NCI-H460 (cell line): ENCODE measurements around the gene WASL. TPM values are rescaled to one million over a fixed set of nuclear protein-coding genes. Genes with fewer than 3 reads are reported as not detected.
A peak's percentile ranks its signal among the peaks of the same experiment; 100 is the strongest.

Experiments
- DNase-seq: peaks from one replicate; pipeline ENCODE4 v3.0.0-alpha.2; 2016; ENCODE audit warnings: low read depth; ENCODE audit errors: extremely low read depth
- total RNA-seq: library from RNA; depleted of rRNA; stranded (reverse); fragments of >200 nt; shearing (Covaris generic); gene quantifications from 2 replicates; pipeline ENCODE4 v1.2.3, GENCODE V29; 2014

WASL gene
- total RNA-seq, 1 experiment from 2014 or later, result 32.4 TPM

DNA sequence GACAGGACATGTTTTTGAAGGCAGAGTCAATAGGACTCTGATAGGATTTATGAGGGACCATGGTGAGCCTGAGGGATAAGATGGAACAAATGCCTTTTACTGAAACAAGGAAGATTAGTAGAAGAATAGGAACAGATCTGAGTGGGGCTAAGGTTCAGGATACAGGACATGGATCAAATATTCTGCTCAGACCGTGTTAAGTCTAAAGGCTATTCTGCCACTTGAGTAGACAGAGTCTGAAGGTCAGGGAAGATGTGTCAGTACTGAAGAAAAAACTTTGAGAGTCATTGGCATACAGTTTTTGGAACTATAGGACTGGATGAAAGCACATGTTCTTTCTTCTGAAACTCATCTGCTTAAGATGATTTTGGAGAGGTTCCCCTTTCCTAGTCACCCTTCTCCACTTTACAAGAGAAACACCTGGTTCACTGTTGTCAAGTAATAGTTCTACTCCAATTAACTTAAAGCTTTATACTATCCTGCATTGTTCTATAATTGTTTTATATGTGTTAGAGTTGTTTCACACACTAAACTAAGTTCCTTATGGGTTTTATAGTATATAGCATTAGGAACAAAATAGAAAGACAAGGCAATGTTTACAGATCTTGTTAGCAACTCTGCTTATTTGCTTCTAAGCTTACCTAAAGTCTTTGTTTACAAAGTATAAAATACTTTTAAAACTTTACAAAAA is 43.4 kb downstream of the WASL start:
- DNase-seq, result no peak

DNA sequence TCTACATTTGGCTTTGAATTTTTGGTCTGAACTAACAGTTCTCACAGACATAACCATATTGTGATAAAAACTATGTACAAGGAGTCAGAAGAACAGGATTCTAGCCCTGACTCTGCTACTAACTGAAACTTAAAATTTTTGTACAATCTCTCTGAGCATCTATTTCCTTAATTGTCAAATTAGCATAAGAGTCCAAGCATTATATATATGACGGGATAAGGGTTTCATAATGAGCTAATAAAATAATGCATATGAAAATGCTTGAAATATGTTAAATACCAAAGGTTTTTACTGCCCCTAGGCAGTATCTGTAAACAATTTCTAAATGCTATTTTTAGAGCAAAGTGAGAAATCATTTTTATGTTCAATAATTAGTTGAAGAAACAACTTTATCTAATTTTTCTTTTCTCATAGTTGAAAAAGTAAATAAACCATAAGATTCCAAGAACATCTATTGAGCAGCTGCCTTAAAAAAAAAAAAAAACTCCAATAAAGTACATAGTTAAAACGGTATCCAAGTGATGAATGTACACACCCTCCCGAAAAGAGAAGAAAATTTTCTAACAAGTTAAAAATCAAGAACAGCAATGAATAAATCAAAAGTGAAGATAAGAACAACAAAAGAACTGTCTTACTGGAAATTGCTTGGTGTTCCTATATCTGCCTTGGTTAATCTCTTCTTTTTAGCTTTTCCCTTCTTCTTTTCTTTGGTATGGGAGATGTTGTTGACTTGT is 52.7 kb downstream of the WASL start:
- no peak for DNase-seq

DNA sequence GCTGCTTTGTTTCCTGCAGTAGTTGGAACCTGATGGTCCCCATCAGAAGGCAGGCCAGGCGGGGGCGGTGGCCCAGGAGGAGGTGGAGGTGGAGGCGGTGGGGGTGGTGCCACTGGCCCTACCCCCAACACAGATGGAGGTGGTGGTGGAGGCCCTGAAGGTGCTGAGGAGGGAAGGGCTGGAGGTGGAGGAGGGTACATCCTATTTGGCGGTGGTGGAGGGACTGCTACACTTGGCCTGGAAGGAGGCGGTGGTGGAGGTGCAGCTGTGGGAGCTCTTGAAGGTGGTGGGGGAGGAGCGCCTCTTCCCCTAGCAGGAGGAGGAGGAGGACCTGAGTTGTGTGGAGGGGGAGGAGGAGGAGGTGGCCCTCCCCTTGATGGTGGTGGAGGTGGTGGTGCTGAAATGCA is 56.3 kb downstream of the WASL start:
- no peak for DNase-seq

DNA sequence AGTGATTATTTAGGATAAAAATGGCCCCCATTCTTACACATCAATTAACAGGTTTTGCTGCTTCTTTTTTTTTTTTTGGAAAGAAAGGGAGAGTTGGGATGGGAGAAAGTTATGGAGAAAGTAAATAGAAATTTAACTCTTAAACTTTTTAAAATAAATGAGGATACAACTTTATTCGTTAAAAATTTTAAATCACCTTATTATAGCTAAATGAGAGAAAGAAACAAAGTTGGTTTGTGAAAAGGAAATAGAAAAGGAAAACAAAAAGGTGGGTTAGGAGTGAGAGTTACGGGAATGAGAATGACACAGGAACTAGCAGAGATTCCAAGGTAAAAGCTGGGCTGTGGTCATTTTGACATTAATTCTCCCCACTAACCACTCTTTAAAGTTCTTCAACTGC is 58.3 kb downstream of the WASL start:
- no peak for DNase-seq

DNA sequence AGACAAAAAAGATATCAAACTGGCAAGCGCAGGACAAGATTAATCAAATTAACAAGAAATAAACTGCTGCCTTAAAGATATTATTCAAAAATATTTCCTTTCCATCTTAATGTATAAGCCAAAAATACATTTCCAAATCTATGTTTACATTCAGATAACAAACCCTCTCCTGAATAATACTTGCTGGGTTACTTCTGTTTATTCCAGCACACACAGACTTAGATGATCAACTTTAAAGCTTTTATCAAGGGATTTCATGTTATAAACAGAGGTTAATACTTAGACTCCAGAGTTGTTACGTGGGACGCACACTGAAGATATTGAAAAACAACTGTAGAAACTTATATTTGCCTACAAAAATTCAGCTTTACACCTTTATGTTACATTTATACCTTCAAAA is 59.6 kb downstream of the WASL start:
- no peak for DNase-seq

DNA sequence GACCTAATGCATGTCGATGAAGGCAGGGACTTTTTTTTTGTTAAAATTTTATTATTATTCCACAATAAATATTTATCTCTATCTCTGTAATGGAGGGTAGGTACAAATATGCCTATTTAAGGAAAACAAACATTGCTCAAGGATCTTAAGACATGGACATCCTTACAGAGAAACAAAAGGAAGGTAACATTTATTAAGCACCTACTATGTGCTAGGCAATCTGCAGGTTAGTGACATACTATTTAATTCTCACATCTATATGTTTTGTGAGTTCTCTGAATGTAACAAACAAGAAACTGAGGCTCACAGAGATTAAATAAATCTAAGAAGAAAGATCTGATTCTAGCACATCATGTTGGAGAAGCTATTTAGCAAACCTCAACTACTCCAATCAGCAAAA is 61.1 kb downstream of the WASL start:
- no peak for DNase-seq

DNA sequence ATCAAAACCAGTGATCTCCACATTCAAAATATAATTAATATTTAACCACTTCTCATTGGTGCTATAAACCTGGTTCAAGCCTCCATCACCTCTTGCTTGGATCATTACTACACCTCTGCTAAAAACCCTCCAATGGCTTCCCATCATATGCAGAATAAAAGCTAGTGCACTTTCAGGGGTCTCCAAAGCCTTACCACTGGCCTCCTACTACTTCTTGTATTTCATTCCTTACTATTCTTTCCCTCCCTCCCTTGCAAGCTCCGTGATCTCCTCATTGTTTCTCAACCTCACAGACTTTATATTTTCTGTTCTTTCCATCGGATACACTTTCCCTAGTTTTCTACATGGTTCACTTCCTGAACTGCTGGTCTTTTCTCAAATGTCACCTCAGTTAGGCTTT is 61.6 kb downstream of the WASL start:
- DNase-seq, result no peak

DNA sequence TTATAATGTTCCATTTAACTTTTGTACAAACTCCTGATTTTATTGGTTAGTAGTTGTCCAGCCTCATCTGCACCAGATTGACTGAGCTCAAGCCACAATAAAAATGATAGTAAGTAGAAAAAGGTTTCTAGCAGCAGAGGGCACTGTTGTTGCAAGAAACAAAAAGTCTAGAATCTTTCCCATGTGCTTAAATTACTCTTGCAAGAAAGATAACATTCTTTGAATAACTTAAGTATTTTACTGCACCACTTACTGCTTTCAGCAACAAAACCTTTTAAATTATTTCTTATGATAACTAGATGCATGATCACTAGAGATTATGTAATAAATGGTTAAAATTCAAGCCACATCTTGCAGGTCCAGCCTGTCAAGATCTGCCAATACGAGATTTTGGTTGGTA is 66.1 kb downstream of the WASL start:
- DNase-seq, result peak; percentile 66

DNA sequence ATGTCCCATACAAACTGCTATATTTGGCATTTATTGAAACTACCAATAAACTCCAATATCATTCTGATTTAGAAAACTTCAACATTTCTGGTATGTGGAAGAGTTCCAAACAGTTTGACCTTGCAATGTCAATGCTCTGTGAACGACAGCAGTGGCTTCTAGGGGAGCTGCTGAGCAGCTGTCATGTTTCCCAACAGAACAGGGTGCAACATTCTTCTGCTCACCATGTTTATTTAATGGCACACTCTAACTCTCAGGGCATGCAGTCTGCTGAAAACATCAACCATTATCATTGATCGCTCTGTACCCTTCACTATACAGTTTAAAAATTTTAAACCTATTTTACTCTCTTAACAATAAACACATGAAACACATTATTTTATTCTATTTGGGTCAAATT is 67.2 kb downstream of the WASL start:
- DNase-seq, result no peak

DNA sequence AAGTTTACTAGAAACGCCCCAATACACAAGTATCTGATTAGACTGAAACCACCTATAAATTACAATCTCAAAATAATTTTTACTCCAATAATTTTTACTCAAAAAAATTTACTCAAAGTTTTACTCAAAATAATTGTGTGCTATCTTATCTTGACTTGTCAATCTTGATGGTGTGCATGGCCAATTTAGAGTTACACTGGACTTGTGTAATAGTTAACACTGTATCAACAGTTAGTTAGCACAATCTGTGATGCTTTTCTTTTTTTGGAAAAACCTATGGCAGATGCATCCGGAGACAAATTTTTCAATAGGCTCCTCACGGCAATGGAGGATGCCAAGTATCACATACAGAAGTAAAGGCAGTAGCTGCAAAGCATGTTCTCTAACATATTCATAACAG is 68.2 kb downstream of the WASL start:
- DNase-seq, result no peak

DNA sequence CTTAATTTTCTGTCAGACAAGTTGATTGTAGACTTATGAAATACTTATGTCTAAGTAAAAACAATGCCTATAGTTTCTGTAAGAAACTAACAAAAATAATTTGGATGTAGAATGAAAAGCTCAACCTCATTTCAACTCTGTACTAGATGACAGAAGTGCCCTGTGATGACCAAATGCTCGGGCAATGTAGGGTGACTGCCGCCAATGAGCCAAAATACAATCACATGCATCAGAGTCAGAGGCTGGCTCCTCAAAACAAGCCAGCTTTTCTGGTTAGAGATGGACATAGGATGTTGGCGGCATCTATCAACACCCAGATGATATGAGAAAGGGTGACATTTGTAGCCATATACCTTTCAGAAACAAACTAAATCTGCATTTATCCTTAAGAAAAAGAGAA is 69.2 kb downstream of the WASL start:
- DNase-seq, result no peak

DNA sequence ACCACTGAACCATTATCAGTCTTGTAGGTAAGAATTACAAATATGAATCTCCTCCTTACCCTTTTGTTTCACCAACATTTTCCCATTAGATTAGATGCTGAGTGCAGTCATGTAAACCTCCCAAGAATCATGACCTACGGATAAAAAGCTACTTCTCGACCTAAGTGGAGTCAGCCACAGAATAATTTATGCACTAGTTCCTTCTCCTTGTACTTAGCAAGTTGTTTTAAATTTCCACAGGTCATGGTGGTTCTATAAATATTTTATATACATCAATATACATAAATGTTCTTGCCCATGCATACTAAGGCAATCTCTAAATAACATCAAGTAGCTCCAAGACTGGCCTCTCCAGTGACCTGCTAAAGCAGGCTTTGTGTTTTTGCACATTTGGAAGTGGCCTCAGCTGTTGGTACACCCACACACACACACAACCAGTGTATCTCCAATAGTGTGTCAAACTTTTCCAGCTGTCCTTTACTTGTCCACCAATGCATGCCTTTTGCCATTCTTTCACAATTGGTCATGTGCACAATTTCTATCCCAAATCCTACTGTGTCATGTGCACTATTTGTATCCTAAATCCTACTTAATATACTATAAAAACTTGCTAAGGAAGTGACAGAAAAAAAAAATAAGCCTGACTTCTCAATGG is 71.6 kb downstream of the WASL start:
- DNase-seq, result no peak

DNA sequence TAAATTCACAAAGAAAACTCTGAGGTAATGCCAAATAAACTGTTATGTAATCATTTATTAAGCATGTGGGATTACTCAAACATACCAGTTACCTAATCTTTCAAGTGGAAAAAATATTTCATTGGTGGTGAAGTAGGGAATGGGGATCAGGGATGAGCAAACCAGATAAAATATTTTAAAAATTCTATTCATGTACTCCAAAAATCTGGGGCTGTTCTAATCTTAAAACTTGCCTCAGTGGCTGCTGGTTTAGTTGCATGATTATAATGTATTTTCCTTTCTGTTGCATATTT is 73.7 kb downstream of the WASL start:
- DNase-seq, result no peak

DNA sequence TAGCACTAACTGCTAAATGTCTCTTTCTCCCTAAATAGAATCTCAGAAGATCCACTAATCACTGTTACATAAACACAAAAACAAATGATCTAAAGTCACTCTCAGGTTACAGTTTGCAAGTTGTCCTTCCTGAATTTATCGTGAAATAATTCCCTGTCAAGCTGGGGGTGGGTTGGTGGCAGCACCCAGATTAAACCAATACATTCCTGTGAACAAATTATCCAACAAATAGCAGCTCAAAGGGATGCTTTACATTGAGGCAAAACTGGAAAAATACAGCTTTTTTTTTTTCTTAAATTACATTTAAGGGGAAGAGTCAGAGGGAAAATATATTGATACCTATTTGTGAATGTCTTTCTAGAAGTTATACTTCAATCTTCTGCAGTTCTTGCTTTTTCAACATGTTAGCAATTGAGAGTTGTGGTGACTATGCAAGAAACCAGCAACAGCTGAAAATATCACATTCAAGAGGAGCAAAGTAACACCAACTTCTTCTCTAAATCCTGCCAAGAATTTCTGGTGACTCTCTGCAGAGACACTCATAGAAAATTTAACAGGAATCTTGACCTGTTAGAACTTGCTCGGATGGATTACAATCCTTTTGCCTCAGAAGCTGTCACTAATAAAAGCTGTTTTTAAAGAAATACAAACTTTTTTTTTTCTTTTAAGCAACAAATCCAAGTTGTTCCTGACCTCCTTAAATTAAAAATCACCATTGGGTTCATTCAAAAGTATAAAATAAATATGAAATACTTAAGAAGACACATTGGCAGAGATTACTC is 74.2 kb downstream of the WASL start:
- DNase-seq, result no peak

DNA sequence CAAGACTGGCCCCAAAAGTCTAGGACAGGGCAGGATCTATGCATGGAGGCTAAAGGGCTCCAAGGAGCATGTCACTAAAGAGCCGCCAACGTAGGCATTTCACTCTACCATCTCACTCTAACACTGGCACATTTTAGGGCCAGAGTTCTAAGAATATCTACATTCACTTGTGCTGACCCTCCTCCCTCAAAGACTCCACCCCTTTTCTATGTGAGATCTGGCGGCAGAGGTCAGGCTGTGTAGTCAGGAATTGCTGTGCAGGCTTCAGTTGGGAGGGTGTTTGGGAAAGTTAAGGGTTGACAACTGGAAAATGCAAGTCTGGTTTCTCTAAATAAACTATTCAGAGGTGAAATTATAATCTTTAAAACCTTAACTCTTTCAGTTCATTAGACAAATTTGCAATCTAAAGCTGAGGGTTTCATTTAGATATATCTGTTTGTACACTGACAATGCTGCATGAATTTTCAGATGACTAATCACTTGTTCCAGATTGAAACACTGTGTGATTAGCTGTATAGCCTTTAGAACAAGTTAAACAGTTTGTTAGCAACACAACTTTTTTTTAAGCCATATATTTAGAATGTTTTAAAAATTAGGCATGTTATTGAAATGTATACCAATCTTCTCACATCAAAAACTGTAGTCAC is 74.9 kb downstream of the WASL start:
- no peak for DNase-seq

DNA sequence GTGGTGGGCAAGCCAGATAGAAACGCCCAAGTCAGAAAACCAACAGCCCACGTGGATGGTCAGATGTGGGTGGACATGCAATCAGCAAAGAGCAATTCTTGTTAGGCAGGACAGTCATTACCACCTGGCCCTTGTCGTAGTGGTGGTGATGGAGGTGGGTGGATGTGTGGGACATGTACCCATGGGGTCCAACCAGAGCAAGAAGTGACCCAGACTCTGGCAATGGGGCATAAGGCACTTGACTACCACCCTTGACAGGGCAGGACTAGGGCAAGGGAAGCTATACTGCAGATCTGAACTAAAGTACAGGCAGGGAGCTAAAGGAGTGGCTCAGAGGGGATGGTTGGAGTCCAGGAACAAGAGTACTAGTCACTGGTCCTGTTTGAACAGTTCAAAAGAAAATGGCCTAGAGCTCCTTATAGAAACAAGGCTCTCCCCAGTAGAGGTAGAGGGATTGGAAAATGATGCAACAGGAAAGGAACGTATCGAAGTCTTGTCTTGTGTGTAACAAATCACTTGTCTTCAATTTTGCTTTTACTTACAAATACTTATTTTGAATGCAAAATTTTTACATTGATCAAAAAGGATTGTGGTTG is 75.6 kb downstream of the WASL start:
- DNase-seq, result no peak

DNA sequence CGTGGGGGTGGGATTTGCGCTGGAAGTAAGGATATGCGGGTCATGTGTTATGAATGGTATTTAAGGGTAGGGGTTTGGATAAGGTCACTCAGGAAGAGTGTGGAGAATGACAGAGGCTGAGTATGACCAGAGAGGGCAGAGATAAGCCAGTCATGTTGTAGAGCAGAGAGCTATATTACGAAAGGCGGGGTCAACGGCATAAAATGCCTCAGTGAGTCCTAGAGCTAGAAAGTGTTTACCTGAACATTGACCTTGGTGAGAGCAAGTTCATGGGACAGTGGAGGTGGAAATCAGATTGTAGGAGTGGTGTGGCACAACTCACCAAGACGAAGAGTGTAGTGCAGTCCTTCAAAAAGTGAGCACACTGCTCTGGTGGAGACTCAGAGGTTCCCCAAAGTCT is 79.3 kb downstream of the WASL start:
- DNase-seq, result no peak

DNA sequence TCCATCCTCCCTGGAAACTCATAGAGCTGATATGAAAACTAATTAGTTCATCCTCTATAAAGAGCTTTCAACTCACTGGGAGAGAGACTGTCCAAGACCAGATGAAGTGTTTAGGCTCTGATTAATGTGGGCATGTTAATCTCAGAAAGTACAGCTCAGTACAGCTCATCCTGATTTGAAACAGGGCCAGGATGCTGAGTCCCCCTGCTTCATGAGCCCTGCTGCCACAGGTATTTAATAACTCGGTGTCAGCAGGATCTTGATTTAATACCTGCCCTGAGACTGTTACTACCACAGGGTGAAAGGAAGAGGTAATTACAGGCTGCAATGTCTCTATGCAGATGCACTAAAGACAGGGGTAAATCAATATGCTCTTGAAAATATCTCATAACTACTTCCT is 82.3 kb downstream of the WASL start:
- DNase-seq, result no peak

DNA sequence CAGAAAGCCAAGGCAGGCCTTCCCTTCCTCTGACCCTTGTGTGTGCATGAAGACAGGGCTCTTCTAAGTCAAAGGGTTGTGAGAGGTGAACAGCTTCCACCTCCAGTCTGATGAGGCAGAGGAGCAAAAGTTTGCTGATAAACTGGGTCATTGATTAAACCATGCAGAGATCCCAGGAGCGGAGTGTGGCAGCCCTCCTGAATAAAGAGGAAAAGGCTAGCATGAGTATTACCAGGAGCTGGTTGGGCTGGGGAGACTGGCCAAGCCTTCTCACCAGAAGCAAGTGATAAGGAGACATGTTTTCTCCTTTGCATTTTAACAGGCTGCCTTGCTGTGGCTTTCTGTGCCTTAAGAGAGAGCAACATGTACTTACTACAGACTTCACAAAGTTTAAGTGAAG is 82.9 kb downstream of the WASL start:
- no peak for DNase-seq

DNA sequence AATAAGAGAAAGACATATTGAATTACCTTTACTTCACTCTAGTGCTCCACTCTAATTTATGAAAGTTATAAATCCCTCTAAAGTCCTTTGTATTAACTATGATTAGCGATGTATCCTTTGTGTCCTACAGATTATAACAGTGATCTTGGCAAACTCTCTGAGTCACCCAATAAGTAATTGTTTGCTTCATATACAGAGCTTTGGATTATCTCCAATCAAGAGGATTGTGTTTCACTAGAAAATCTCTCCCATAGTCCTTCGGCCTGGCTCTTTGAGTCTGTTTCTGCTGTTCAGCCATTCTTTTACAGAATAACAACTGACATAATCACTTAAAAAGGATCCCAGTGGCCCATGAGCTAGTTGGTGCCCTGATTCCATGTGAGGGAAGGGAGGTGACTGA is 83.6 kb downstream of the WASL start:
- no peak for DNase-seq

DNA sequence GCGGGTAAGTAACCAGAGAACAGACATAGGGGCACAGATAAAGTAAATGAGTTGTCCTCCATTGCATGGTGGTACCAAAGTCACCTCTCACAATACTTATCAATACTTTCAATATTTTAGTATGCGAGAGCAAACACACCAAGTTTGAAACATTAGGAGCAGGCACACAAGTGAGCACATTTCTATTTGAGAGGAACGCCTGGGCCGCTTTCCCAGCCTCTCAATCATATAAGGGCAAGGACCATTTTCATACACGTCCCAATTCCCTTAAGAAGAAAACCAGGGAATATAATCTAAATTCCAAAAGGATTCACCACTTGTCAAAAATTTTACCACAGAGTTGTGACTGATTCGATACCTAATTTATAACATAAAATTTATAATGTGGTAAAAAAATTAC is 85.6 kb downstream of the WASL start:
- no peak for DNase-seq
